Left forelimb (tissue), 1 donor: ENCODE results near the gene BNC2.

Experiments
- DNase-seq: peaks from one replicate; pipeline ENCODE4 v3.0.0-alpha.2; 2018; ENCODE audit warnings: low spot score

The BNC2 gene

GRCh38 chr9:16869131-16869881, 1.2 kb downstream of the BNC2 start:
- DNase-seq: no peak

- DNase-seq: no peak
These were observed 1.8 kb downstream of the BNC2 start for GRCh38 chr9:16868701-16869100.

GRCh38 chr9:16867576-16868311, 2.7 kb downstream of the BNC2 start:
- no peak for DNase-seq

- no peak for DNase-seq
These were observed 3.9 kb downstream of the BNC2 start for GRCh38 chr9:16866587-16866986.

- no peak for DNase-seq
These were observed 5.6 kb downstream of the BNC2 start for GRCh38 chr9:16864649-16865434.

- DNase-seq: no peak
These were observed 22.3 kb downstream of the BNC2 start for GRCh38 chr9:16848179-16848578.

- no peak for DNase-seq
These were observed 23.5 kb downstream of the BNC2 start for GRCh38 chr9:16846986-16847385.

- DNase-seq: no peak
These were observed 24.1 kb downstream of the BNC2 start for GRCh38 chr9:16846367-16846766.

- no peak for DNase-seq
These were observed 35.7 kb downstream of the BNC2 start for GRCh38 chr9:16834817-16835216.

- no peak for DNase-seq
These were observed 37.1 kb downstream of the BNC2 start for GRCh38 chr9:16833296-16833835.

GRCh38 chr9:16832101-16832500, 38.4 kb downstream of the BNC2 start:
- DNase-seq: no peak

GRCh38 chr9:16830806-16831205, 39.7 kb downstream of the BNC2 start:
- no peak for DNase-seq

GRCh38 chr9:16828340-16829281, 41.9 kb downstream of the BNC2 start:
- DNase-seq: peak; percentile 71

GRCh38 chr9:16825971-16826625, 44.4 kb downstream of the BNC2 start:
- DNase-seq: no peak

GRCh38 chr9:16825331-16825725, 45.1 kb downstream of the BNC2 start:
- no peak for DNase-seq

GRCh38 chr9:16824545-16825330, 45.7 kb downstream of the BNC2 start:
- DNase-seq: no peak

- DNase-seq: no peak
These were observed 46.6 kb downstream of the BNC2 start for GRCh38 chr9:16823906-16824305.

- no peak for DNase-seq
These were observed 49.1 kb downstream of the BNC2 start for GRCh38 chr9:16821344-16821743.

- DNase-seq: no peak
These were observed 53.0 kb downstream of the BNC2 start for GRCh38 chr9:16817514-16817913.

GRCh38 chr9:16817002-16817401, 53.5 kb downstream of the BNC2 start:
- DNase-seq: no peak
